Stimulated activated CD4-positive, alpha-beta T cell treated with anti-CD3 and anti-CD28 coated beads, Interleukin-4, amount 100 ng/mL, for 1 hour (primary cell): ENCODE measurements around the gene IRF2BPL.
A peak's percentile ranks its signal among the peaks of the same experiment; 100 is the strongest.

Experiments used
- DNase-seq: peaks from one replicate; pipeline ENCODE4 v3.0.0-alpha.2; 2020

Gene IRF2BPL

GRCh38 chr14:76985540-76986230, 42.8 kb downstream of the IRF2BPL start:
- no peak for DNase-seq

- no peak for DNase-seq
Observed at GRCh38 chr14:76984787-76985375, 43.6 kb downstream of the IRF2BPL start.

- DNase-seq, result no peak
Observed at GRCh38 chr14:76984297-76984696, 44.2 kb downstream of the IRF2BPL start.

GRCh38 chr14:76981670-76982069, 46.8 kb downstream of the IRF2BPL start:
- no peak for DNase-seq

GRCh38 chr14:76977793-76978720, 50.5 kb downstream of the IRF2BPL start:
- peak; percentile 85 for DNase-seq

GRCh38 chr14:76976240-76977005, 52.1 kb downstream of the IRF2BPL start:
- no peak for DNase-seq

- no peak for DNase-seq
Observed at GRCh38 chr14:76975812-76976211, 52.7 kb downstream of the IRF2BPL start.

GRCh38 chr14:76975051-76975450, 53.5 kb downstream of the IRF2BPL start:
- no peak for DNase-seq
